Tongue (tissue), 2 donors: ENCODE results near the gene OR2C1. TPM values are rescaled to one million over a fixed set of nuclear protein-coding genes. Genes with fewer than 3 reads are reported as not detected.

Experiments
- DNase-seq: peaks from one replicate; pipeline ENCODE4 v3.0.0-alpha.2; 2015
- total RNA-seq: library from RNA; depleted of rRNA; stranded (reverse); fragments of >200 nt; gene quantifications from one replicate; pipeline ENCODE4 v1.2.3, GENCODE V29; 2014

The OR2C1 gene
- total RNA-seq: 0.21 TPM

- DNase-seq: no peak
These were observed at the start of gene OR2C1 for GRCh38 chr16:3355589-3355988. Gene OR2C1, plus strand, starts transcription at chr16:3355889. Its CDS starts 52 bp downstream, at chr16:3355941.

- DNase-seq: no peak
These were observed 49.6 kb upstream of the OR2C1 start for GRCh38 chr16:3306078-3306477.

- DNase-seq: no peak
These were observed 44.2 kb upstream of the OR2C1 start for GRCh38 chr16:3311496-3311895.

- DNase-seq: no peak
These were observed 38.2 kb upstream of the OR2C1 start for GRCh38 chr16:3317315-3317999.

DNA sequence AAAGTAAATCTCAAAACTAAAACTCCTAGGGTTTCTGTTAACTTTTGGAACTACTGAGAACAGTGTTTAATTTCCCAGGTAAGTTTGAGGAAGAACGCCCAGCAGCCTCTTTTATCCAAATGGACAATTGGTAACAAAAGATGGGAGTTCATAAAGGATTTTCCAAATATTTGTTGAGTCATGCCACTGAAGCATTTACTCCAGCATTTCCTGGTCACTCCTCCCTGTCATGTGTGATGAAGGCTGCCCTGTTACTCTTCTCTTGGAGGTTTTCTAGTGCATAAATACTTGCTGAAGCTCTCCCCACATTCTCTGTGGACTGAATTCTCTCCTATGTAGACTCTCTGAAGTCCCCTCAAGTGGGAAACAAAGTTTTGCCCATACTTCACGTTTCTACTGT, 33.9 kb upstream of the OR2C1 start:
- DNase-seq: no peak

DNA sequence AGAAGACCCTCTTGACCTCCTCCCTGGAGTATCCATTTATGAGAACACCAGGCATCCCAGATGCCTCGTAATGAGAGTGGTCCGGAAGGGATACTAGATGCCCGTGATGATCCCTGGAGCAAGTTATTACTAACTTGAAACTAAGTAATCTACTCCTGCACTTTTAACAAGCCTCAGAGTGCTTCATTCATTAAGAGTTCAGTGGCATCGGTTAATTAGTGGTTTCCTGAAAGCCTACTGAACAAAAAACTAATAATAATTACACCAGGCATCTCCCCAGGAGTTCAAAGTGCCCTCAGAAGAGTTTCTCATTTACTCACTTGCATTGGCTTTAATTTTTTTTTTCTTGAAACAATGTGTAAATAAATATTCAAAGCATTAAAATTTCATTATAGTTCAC, 28.2 kb upstream of the OR2C1 start:
- no peak for DNase-seq

DNA sequence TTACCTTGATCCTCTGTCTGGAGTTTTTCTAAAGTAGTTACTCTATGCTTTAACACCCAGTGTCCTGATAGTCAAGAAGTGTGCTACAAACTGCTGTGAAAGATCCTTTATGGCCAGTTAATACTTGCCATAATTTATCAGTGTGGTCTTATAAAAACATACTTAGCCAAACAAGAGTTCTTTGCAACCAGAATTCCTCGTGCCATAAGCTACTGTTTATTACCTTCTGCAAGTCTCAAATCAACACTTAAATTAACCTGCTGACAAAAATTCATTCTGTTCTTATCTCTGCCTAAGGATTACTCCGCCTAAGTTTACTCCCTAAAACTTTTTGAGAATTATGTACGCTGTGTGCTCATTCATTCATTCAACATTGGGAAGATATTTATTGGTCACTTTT, 27.6 kb upstream of the OR2C1 start:
- DNase-seq: no peak

DNA sequence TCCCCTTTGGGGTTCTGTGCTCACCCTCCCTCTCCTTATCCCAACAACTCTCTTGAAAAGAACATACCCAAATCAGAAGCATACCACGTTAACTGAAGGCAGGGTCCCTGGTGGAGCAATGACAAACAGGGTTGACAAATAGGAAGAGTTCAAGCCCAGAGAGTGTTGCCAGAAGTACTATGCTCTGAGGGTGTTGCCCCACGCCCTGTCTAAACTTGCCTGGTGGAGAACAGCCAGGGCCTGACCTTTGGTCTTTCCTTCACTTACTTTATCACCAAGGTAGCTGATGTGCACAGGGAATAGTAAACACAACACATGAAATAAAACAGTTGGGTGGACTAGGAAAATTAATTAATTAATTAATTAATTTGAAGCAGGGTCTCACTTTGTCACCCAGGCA, 27.0 kb upstream of the OR2C1 start:
- DNase-seq: no peak

- no peak for DNase-seq
These were observed 9.6 kb upstream of the OR2C1 start for GRCh38 chr16:3346041-3346440.

- DNase-seq: no peak
These were observed 8.1 kb upstream of the OR2C1 start for GRCh38 chr16:3347586-3347985.

- DNase-seq: no peak
These were observed 7.0 kb upstream of the OR2C1 start for GRCh38 chr16:3348547-3349167.

DNA sequence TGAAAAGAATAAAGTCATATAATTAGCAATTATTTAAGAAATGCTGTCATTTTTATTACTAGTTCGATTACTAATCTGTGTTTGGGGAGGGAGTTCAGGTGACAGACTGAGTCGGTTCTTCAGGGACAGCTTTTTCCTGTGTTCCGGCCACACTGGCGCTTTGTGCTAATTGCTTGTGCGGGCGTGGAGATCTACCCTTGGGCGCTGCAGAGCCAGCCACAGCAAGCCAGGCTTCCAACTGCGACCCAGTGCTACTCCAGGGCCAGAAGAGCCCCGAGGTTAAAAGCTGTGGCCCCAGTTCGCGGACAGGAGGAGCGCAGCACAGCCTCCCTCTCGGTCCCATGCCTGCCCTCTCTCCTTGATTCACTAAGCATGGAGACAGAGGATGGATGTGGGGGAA, 6.5 kb upstream of the OR2C1 start:
- DNase-seq: no peak

DNA sequence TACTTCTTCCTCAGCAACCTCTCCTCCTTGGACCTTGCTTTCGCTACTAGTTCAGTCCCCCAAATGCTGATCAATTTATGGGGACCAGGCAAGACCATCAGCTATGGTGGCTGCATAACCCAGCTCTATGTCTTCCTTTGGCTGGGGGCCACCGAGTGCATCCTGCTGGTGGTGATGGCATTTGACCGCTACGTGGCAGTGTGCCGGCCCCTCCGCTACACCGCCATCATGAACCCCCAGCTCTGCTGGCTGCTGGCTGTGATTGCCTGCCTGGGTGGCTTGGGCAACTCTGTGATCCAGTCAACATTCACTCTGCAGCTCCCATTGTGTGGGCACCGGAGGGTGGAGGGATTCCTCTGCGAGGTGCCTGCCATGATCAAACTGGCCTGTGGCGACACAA, 429 bp downstream of the OR2C1 start:
- DNase-seq: no peak

DNA sequence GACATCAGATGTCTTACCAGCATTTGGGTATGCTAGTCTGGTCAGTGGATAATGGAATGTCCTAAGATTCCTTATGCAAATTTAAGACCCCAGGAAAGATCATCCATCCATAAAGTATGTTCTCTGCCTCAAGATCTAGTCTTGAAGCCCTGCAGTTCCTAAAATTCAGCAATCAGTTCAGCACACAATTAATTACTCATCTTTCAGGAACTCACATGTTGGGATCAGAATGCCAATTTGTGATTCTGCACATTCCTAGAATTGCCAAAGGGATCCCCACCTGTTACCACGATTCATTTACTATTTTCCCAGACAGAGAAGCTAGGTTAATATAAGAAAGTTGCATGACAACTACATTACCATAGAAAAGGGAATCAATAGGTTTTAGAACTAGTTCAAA, 3.2 kb downstream of the OR2C1 start:
- DNase-seq: no peak

GRCh38 chr16:3362931-3363330, 7.2 kb downstream of the OR2C1 start:
- DNase-seq: no peak

DNA sequence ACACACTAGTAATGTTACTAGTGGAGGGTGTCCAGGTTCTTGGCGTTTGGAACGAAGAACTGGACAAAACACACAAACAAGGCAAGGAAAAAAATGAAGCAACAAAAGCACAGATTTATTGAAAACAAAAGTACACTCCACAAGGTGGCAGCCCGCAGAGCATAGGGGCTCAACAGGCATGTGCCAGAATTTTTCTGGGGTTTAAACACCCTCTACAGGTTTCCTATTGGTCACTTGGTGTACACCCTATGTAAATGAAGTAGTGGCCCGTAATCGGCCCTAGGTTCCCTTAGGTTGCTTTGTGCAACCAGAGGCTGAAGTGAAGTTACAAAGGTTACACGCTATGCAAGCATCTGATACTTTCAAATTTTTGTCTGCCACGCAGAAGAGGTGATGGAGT, 8.1 kb downstream of the OR2C1 start:
- DNase-seq: no peak

DNA sequence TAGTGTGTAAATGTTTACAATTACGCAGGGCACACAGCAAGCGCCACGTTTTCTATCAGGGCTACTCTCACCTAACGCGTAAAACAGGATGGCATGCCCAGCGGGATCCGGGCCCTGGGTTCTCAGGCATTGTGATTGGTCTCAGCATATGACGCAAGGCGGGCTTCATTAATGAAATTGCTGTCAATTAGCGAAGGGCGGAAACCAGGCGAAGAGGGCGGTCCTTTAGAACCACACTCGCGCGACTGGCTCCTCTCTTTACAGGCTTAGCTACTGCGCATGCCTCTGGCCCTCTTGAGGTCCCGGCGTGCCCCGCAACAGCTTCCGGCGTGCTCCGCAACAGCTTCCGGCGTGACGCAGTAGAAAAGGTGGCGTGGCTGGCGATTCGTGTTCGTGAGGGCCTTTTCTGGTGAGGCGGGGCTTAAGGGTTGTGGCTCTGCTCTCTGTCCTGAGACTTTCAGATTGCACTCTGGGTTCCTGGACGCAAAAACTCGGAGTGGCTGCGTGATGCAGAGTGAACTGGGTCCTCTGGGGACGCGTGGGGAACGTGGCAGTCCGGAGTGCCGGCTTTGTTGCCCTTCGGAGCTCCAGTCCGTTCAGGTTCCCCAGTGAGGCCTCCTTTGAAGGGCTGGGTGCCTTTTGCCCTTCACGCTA, 9.2 kb downstream of the OR2C1 start:
- peak; percentile 96 for DNase-seq

DNA sequence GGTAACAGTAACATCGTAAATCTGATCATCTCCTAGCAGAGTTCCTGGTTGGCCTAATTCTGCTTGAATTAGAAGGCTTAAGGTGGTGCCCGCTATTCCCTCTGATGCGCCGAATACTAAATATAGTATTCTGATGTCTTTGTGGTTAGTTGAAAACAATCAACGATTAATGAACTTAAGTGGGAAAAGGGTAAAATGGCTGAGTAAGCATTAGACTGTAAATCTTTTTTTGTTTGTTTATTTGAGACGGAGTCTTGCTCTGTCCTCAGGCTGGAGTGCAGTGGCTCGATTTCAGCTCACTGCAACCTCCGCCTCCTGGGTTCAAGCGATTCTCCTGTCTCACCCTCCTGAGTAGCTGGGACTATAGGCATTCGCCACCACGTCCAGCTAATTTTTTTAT, 13.4 kb downstream of the OR2C1 start:
- no peak for DNase-seq

- DNase-seq: no peak
These were observed 20.0 kb downstream of the OR2C1 start for GRCh38 chr16:3375680-3376079.

DNA sequence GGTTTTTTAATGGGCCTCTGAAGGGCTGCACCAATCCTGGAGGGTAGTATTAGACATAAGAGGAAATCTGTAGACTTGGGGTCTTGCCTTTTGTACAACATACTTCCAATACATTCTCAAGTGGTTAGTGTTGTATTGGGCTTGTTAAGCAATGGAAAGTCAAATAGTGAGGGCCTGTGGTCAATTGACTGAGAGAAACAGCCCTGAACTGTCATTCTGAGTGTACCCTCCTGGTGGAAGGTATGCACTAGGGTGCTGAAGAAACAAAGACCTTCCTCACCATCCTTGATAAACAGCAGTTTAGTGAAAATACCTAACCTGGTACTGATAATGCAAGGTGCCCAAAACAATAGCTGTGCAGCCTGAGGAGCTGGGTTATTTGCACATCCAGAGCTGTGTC, 22.2 kb downstream of the OR2C1 start:
- no peak for DNase-seq

DNA sequence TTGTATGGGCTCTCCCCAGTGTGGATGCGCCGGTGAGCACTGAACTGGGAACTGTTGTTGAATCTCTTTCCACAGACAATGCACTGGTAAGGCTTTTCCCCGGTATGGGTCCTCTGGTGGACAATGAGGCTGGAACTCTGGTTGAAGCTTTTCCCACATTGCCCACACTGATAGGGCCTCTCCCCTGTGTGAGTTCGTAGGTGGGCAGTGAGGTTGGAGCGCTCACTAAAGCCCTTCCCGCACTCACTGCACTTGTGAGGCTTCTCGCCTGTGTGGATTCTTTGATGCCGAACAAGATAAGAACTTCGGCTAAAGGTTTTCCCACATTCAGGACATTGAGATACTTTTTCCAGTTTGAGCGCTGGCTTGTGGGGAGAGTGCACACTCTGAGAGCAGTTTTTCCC, 27.4 kb downstream of the OR2C1 start:
- DNase-seq: no peak

- DNase-seq: no peak
These were observed 32.6 kb downstream of the OR2C1 start for GRCh38 chr16:3388325-3388724.

DNA sequence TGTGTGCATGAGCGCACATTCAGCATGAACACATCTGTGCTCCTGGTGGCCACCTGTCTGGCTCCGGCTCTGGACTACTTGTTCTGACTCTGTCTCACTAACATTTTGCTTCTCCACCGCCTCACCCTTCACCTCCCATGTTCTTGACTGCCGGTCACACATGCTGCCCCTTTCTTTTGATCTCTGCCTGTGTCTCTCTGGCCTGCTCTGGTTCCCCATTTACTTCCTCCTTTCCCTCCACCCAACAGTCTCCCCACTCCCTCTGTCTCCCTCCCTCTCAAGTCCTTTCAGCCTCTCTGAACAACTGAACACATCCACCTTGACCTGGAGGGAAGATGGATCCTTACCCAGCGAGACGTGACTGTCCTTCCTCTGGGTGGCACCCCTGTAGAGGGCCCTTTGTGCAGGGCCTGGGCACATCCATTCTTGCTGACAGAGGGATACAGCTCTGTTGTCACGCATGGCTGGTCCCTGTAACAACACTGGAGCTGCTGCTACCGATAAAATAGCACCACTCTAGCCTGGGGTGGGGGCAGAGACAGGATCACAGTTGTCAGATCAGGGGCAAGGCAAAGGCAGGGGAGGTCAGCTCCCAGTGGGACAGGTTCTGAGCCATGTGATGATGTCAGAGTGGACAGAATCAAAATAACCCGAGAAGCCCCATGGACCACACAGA, 34.1 kb downstream of the OR2C1 start:
- DNase-seq: no peak

DNA sequence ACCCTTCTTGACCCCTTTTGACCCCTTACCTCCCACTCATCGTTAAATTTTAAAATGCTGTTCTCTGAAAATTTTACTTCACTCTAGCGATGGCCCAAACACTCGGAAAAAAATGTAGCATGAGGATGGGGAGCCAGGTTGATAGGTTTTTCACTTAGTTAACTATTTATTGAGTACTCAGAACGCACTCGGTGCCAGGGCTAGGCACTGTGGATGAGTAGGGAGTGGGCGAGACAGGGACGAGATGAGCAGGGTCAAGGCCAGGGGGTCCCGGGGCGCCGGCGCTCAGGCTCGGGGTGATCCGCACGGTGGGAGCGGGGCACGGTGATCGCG, 44.7 kb downstream of the OR2C1 start:
- no peak for DNase-seq
